Body of pancreas (tissue), 4 donors: ENCODE results near the gene DNAH7. TPM values are rescaled to one million over a fixed set of nuclear protein-coding genes. Genes with fewer than 3 reads are reported as not detected.

Experiments
- ATAC-seq: fragments of 150-250 bp; one replicate; pipeline ENCODE4 v1.9.1; 2016
- DNase-seq, 4 donors: peaks; one replicate each; pipeline ENCODE4 v3.0.0-alpha.2; 2019
- H3K27ac ChIP-seq, 4 donors: fragments of 200-600 bp; sonication (generic); 1 replicate in 3 of 4; 2 replicates in 1 of 4; pipeline versions ENCODE4 v1.5.1 to v1.6.1; 2016 to 2019; ENCODE audit warnings: mild to moderate bottlenecking in 1 of 4, mixed read lengths in 1 of 4, moderate library complexity in 1 of 4
- H3K27me3 ChIP-seq, 2 donors: fragments of 200-600 bp; sonication (generic); one replicate each; pipeline ENCODE4 v1.6.0; 2016; ENCODE audit warnings: mild to moderate bottlenecking in 1 of 2
- H3K36me3 ChIP-seq, 2 donors: fragments of 200-600 bp; sonication (generic); replicated peaks in 1 of 2; 2 replicates each; pipeline ENCODE4 v1.5.1; 2016; ENCODE audit warnings: low read depth in 2 of 2; ENCODE audit not compliant: insufficient read depth in 1 of 2
- H3K4me1 ChIP-seq: fragments of 200-600 bp; sonication (generic); one replicate; pipeline ENCODE4 v1.6.0; 2016
- H3K4me3 ChIP-seq, 2 donors: fragments of 200-600 bp; sonication (generic); 1 replicate in 1 of 2; 2 replicates in 1 of 2; pipeline ENCODE4 v1.5.1; 2016 to 2019
- H3K9me3 ChIP-seq, 3 donors: fragments of 200-600 bp; sonication (generic); 1 replicate in 2 of 3; 2 replicates in 1 of 3; pipeline ENCODE4 v1.5.1; 2016
- CTCF ChIP-seq, 7 experiments: fragments of 450-650 bp in 4 of 7; fragments of 200-600 bp in 3 of 7; sonication (generic) in 3 of 7; IDR thresholded peaks; one replicate each; pipeline ENCODE4 v1.5.1; 2016 to 2019; ENCODE audit warnings: antibody characterized with exemption in 7 of 7
- POLR2A ChIP-seq, 3 donors: fragments of 450-650 bp; IDR thresholded peaks; one replicate each; pipeline ENCODE4 v1.6.1; 2016; ENCODE audit warnings: antibody characterized with exemption in 3 of 3, mild to moderate bottlenecking in 2 of 3
- WGBS, 2 donors: methylation state at CpG; one replicate each; pipeline ENCODE4 v1.1.5; 2017; 5-methylcytosine and 5-hydroxymethylcytosine counted together
- intact Hi-C: fragments of 100-400 bp; cut with DNase I; formaldehyde crosslinking; loops from one replicate; pipeline ENCODE4 v1.15.1; 2023
- total RNA-seq, 2 donors: library from RNA; depleted of rRNA; stranded (reverse); fragments of >200 nt; gene quantifications; one replicate each; pipeline ENCODE4 v1.1.0, GENCODE V29; 2016

The DNAH7 gene
- total RNA-seq, 2 donors from 2014 or later: 7.8 to 11.2 TPM

GRCh38 chr2:195732574-195732973 lies 336.1 kb downstream of the DNAH7 start:
- 83 to 96% methylated on average over 1 of the region's 1 CpG for WGBS, 2 donors
- H3K4me3 ChIP-seq: no peak overlapping the region
- TF ChIP-seq POLR2A (IDR thresholded peaks at IDR 0.05) (no peak), CTCF (IDR thresholded peaks at IDR 0.05) (no peak)
- H3K4me1 ChIP-seq: no peaks in the 10 kb centered on the region
- no peaks in the 10 kb centered on the region for H3K36me3 ChIP-seq
- ATAC-seq (no peak), DNase-seq (no peak)
- H3K27ac ChIP-seq: no peak overlapping the region
- H3K27me3 ChIP-seq: no peaks in the 10 kb centered on the region
- intact Hi-C loops: no loop called here
- no peaks in the 10 kb centered on the region for H3K9me3 ChIP-seq

GRCh38 chr2:195730912-195731311 lies 337.7 kb downstream of the DNAH7 start:
- ATAC-seq: no peak
- TF ChIP-seq POLR2A (IDR thresholded peaks at IDR 0.05): no peak
- no peak for TF ChIP-seq CTCF (IDR thresholded peaks at IDR 0.05)
- WGBS, 2 donors: 97% methylated on average over 3 of the region's 3 CpGs
- intact Hi-C loops: no loop called here
- Histone ChIP-seq H3K27ac (no peak overlapping the region), H3K4me1 (no peaks in the 10 kb centered on the region), H3K9me3 (no peaks in the 10 kb centered on the region), H3K27me3 (no peaks in the 10 kb centered on the region), H3K36me3 (no peaks in the 10 kb centered on the region), H3K4me3 (no peak overlapping the region)
- DNase-seq: no peak

GRCh38 chr2:195727106-195727505 lies 341.5 kb downstream of the DNAH7 start:
- 92 to 95% methylated on average over 4 of the region's 4 CpGs for WGBS, 2 donors
- DNase-seq (no peak), ATAC-seq (no peak)
- Histone ChIP-seq H3K27ac (no peak overlapping the region), H3K27me3 (no peaks in the 10 kb centered on the region), H3K36me3 (no peaks in the 10 kb centered on the region), H3K4me3 (no peak overlapping the region), H3K4me1 (no peaks in the 10 kb centered on the region), H3K9me3 (no peaks in the 10 kb centered on the region)
- TF ChIP-seq CTCF (IDR thresholded peaks at IDR 0.05) (no peak), POLR2A (IDR thresholded peaks at IDR 0.05) (no peak)
- intact Hi-C loops: no loop called here

- no peak for TF ChIP-seq POLR2A (IDR thresholded peaks at IDR 0.05)
- TF ChIP-seq CTCF (IDR thresholded peaks at IDR 0.05): no peak
- intact Hi-C loops: no loop called here
- no peak overlapping the region for H3K27ac ChIP-seq
- no peak for ATAC-seq
- H3K4me3 ChIP-seq: no peak overlapping the region
- no peak for DNase-seq
- H3K9me3 ChIP-seq: no peaks in the 10 kb centered on the region
- WGBS, 2 donors: 94 to 96% methylated on average over 1 of the region's 1 CpG
- H3K36me3 ChIP-seq: no peaks in the 10 kb centered on the region
- no peaks in the 10 kb centered on the region for H3K27me3 ChIP-seq
- H3K4me1 ChIP-seq: no peaks in the 10 kb centered on the region
Observed at GRCh38 chr2:195722075-195722474, 346.6 kb downstream of the DNAH7 start.

- intact Hi-C loops: no loop called here
- H3K36me3 ChIP-seq: no peaks in the 10 kb centered on the region
Observed at GRCh38 chr2:195721042-195721441, 347.6 kb downstream of the DNAH7 start.

More at GRCh38 chr2:195721042-195721441, 347.6 kb downstream of the DNAH7 start:
- no peaks in the 10 kb centered on the region for H3K4me1 ChIP-seq
- no peak for ATAC-seq
- no peaks in the 10 kb centered on the region for H3K9me3 ChIP-seq
- H3K4me3 ChIP-seq: no peak overlapping the region
- no peaks in the 10 kb centered on the region for H3K27me3 ChIP-seq
- TF ChIP-seq POLR2A (IDR thresholded peaks at IDR 0.05) (no peak), CTCF (IDR thresholded peaks at IDR 0.05) (no peak)
- H3K27ac ChIP-seq: no peak overlapping the region
- 86 to 98% methylated on average over 2 of the region's 2 CpGs for WGBS, 2 donors
- DNase-seq: no peak
